Breast epithelium (tissue), 4 donors: Measurements from ENCODE around the gene HPCAL1. TPM values are rescaled to one million over a fixed set of nuclear protein-coding genes. Genes with fewer than 3 reads are reported as not detected.

Experiments used
- DNase-seq, 2 donors: peaks; one replicate each; pipeline ENCODE4 v3.0.0-alpha.2; 2019; ENCODE audit warnings: low spot score in 2 of 2
- H3K27ac ChIP-seq, 2 donors: fragments of 200-600 bp; sonication (generic) in 1 of 2; one replicate each; pipeline ENCODE4 v1.5.1; 2016 to 2019; ENCODE audit warnings: mild to moderate bottlenecking in 1 of 2
- H3K27me3 ChIP-seq, 2 donors: fragments of 200-600 bp; sonication (generic) in 1 of 2; one replicate each; pipeline versions ENCODE4 v1.5.1 to v1.6.0; 2017 to 2019; ENCODE audit warnings: control low read depth in 1 of 2, mild to moderate bottlenecking in 1 of 2
- H3K36me3 ChIP-seq: fragments of 200-600 bp; one replicate; pipeline ENCODE4 v1.5.1; 2019
- H3K4me1 ChIP-seq, 2 donors: fragments of 200-600 bp; sonication (generic); one replicate each; pipeline ENCODE4 v1.5.1; 2016 to 2019; ENCODE audit warnings: control low read depth in 1 of 2
- H3K4me3 ChIP-seq, 3 donors: fragments of 200-600 bp; sonication (generic); 1 replicate in 2 of 3; 2 replicates in 1 of 3; pipeline ENCODE4 v1.5.1; 2016 to 2019; ENCODE audit warnings: mild to moderate bottlenecking in 3 of 3, moderate library complexity in 2 of 3
- H3K9me3 ChIP-seq, 2 donors: fragments of 200-600 bp; sonication (generic) in 1 of 2; one replicate each; pipeline ENCODE4 v1.5.1; 2016 to 2019; ENCODE audit warnings: control low read depth in 1 of 2
- POLR2A ChIP-seq: fragments of 450-650 bp; IDR thresholded peaks from one replicate; pipeline ENCODE4 v1.6.1; 2016; ENCODE audit warnings: antibody characterized with exemption, mild to moderate bottlenecking, moderate library complexity
- POLR2AphosphoS5 ChIP-seq, 3 donors: sonication (generic); formaldehyde crosslinking; IDR thresholded peaks; one replicate each; pipeline ENCODE4 v1.6.1; 2017; ENCODE audit warnings: antibody characterized with exemption in 3 of 3
- intact Hi-C: fragments of 100-400 bp; cut with DNase I; formaldehyde crosslinking; loops from one replicate; pipeline ENCODE4 v1.15.1; 2023; ENCODE audit warnings: low total_unique reads
- total RNA-seq, 3 donors: library from RNA; depleted of rRNA; stranded (reverse); fragments of >200 nt; gene quantifications; one replicate each; pipeline ENCODE4 v1.1.0, GENCODE V29; 2016
- TF ChIP-seq, protein P1 (sequence below), 3 donors: fragments of 450-650 bp; IDR thresholded peaks; one replicate each; pipeline ENCODE4 v1.5.1; 2016 to 2017; ENCODE audit warnings: antibody characterized with exemption in 3 of 3, mild to moderate bottlenecking in 3 of 3, moderate library complexity in 3 of 3

HPCAL1 gene
- total RNA-seq, 3 donors from 2014 or later, result 38.6 to 41.9 (median 41.6) TPM

DNA sequence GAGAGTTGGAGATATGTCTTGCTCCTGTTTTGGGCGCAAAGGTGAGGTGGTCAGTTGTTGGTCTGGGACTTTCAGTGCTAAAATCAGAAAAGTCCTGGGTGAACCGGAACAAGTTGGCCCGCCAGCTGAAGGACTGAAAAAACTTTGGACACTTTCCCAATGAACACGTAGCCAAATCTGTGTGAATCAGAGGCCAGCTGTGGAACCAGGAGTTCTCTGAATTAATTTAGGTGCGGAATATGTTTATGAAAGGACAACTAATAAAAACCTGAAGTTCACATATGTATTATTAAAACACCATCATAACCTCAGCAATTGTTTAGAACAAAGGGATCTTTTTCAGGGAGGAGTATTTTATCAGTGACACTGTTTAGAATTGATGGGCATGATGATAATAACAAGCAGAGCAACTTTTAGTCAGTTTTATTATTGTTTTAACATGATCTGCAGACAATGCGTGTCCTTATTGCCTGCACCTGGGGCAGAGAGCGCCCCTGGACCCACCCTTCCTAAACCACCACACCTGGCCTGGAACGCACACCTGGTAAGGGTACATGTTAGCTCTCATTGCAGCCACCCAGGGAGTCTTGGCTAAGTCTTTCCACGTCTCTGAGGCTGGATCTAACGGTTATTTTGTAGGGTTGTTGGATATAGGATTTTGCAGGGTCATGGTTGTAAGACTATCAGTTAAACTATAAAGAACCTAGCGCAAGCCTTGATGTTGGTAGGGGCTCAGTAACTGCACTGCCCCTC lies 155.3 kb downstream of the HPCAL1 start:
- Histone ChIP-seq H3K4me1 (no peaks in the 10 kb centered on the region), H3K4me3 (no peak overlapping the region), H3K27me3 (peaks cover 0 to 8% of the 10 kb centered on the region in 2 donors), H3K9me3 (no peaks in the 10 kb centered on the region), H3K27ac (no peak overlapping the region), H3K36me3 (no peaks in the 10 kb centered on the region)
- DNase-seq, result no peak
- TF ChIP-seq, protein P1, sequence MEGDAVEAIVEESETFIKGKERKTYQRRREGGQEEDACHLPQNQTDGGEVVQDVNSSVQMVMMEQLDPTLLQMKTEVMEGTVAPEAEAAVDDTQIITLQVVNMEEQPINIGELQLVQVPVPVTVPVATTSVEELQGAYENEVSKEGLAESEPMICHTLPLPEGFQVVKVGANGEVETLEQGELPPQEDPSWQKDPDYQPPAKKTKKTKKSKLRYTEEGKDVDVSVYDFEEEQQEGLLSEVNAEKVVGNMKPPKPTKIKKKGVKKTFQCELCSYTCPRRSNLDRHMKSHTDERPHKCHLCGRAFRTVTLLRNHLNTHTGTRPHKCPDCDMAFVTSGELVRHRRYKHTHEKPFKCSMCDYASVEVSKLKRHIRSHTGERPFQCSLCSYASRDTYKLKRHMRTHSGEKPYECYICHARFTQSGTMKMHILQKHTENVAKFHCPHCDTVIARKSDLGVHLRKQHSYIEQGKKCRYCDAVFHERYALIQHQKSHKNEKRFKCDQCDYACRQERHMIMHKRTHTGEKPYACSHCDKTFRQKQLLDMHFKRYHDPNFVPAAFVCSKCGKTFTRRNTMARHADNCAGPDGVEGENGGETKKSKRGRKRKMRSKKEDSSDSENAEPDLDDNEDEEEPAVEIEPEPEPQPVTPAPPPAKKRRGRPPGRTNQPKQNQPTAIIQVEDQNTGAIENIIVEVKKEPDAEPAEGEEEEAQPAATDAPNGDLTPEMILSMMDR (IDR thresholded peaks at IDR 0.05), result no peak
- TF ChIP-seq POLR2AphosphoS5 (IDR thresholded peaks at IDR 0.05) (no peak), POLR2A (no peak)
- intact Hi-C loops, result no loop called here

DNA sequence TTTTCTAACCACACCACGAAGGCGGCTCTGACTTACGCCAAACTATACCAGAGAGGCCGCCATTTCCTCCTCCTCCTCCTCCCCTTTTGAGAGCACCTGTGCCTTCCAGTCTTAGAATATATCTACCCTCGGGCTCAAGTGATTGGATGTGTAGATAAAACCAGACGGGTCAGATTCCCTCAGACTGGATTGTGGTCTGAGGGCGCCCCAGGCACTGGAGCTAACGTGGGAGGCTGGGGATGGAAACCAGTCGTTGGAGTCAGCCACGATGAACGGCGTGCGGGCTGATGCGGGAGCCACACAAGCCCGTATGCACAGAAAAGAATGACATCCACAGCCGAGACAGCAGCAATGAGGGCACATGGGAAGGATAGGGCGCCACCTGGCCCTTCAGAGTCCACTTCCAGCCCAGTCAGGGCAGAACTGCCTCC lies 157.7 kb downstream of the HPCAL1 start:
- TF ChIP-seq POLR2AphosphoS5 (IDR thresholded peaks at IDR 0.05), result no peak
- TF ChIP-seq, protein P1 (IDR thresholded peaks at IDR 0.05), result no peak
- TF ChIP-seq POLR2A, result no peak
- no peak for DNase-seq
- H3K4me3 ChIP-seq, result no peak overlapping the region
- no peak overlapping the region for H3K27ac ChIP-seq
- intact Hi-C loops, result no loop called here
- H3K27me3 ChIP-seq, result peaks cover 0 to 10% of the 10 kb centered on the region in 2 donors
- no peaks in the 10 kb centered on the region for H3K4me1 ChIP-seq
- no peaks in the 10 kb centered on the region for H3K9me3 ChIP-seq
- H3K36me3 ChIP-seq, result no peaks in the 10 kb centered on the region

DNA sequence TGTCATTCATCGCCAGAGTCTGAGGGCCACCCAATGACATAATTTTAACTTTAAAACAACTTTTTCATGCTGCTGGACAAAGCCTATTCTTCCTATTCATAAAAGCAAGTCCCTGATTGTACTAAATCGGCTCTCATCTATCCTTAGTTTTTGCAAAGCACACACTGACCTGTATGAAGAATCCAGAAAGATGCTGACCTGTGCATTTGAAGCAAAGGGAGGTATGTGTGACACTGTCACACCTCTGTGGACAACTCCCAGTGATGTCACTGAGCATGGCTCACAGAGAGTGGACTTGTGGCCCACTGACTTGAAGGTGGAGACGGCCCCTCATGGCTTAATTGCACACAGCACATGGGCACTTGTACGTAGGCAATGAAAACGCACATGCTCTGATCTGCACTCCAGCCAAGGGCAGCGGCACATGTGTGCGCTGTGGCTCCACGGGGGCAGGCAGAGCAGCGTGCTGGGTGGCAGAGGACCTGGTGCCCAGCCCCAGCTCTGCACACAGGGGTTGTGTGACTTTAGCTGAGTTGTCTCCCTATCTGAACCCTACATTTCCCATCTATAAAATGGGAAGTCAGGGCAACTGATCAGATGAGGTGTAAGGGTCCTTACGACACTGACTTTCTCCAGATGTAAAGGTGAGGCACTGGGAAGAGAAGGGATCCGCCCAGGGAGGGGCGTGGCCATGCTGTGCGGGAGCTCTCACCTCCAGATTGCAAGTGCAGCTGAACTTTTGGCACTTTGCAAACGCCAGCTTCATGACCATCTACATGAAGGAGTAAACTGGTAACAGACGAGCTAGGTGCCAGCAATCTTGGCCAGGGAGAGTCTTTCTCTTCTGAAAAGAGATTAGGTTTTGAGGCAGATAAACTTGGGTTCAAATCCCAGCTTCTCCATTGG lies 159.7 kb downstream of the HPCAL1 start:
- Histone ChIP-seq H3K9me3 (no peaks in the 10 kb centered on the region), H3K4me1 (no peaks in the 10 kb centered on the region), H3K27ac (no peak overlapping the region), H3K4me3 (no peak overlapping the region), H3K27me3 (peaks cover 0 to 15% of the 10 kb centered on the region in 2 donors), H3K36me3 (no peaks in the 10 kb centered on the region)
- TF ChIP-seq POLR2A (no peak), POLR2AphosphoS5 (IDR thresholded peaks at IDR 0.05) (no peak)
- TF ChIP-seq, protein P1 (IDR thresholded peaks at IDR 0.05), result no peak
- intact Hi-C loops, result no loop called here
- no peak for DNase-seq

DNA sequence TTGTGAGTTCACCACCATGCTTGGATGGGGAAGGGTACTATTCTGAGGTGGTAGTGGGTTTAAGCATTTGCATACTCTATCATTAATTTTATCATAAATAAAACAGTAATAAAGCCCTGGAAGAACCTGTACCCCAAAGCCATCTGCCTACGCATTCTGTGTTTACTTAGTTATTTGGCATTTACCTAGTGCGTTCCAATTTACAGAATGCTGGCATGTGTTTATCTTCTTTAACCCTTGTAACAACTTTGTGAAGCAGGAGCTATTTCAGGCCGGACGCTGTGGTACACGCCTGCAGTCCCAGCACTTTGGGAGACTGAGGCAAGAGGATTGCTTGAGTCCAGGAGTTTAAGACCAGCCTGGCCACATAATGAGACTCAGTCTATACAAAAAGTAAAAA lies 163.2 kb downstream of the HPCAL1 start:
- Histone ChIP-seq H3K36me3 (no peaks in the 10 kb centered on the region), H3K27me3 (peaks cover 0 to 12% of the 10 kb centered on the region in 2 donors), H3K4me3 (no peak overlapping the region), H3K27ac (no peak overlapping the region), H3K4me1 (no peaks in the 10 kb centered on the region), H3K9me3 (no peaks in the 10 kb centered on the region)
- intact Hi-C loops, result loop anchor here (5.0 kb wide), 1 partner anchor 964 kb away; no protein-coding TSS in a partner anchor
- no peak for TF ChIP-seq POLR2AphosphoS5 (IDR thresholded peaks at IDR 0.05)
- TF ChIP-seq POLR2A, result no peak
- TF ChIP-seq, protein P1 (IDR thresholded peaks at IDR 0.05), result no peak
- no peak for DNase-seq
